GM21526 (cell line): ENCODE measurements around the gene SLC4A11.

Source experiments
- ATAC-seq: cut with Tn5 transposase; IDR thresholded peaks from one replicate; pipeline ENCODE4 v1.9.1; 2021; ENCODE audit warnings: moderate library complexity; ENCODE audit not compliant: unreplicated experiment, low FRiP score

The SLC4A11 gene

GRCh38 chr20:3247638-3248037 is 8.6 kb upstream of the SLC4A11 start:
- ATAC-seq = no peak

GRCh38 chr20:3246682-3247081 is 7.7 kb upstream of the SLC4A11 start:
- ATAC-seq = no peak

- ATAC-seq = no peak
These were observed 6.7 kb upstream of the SLC4A11 start for GRCh38 chr20:3245711-3246110.

- no peak for ATAC-seq
These were observed 6.2 kb upstream of the SLC4A11 start for GRCh38 chr20:3245156-3245555.

- ATAC-seq = no peak
These were observed 5.6 kb upstream of the SLC4A11 start for GRCh38 chr20:3244613-3245012.

GRCh38 chr20:3243718-3244358 is 4.8 kb upstream of the SLC4A11 start:
- ATAC-seq = no peak

GRCh38 chr20:3242172-3242692 is 3.2 kb upstream of the SLC4A11 start:
- ATAC-seq = no peak

GRCh38 chr20:3240776-3241363 is 1.9 kb upstream of the SLC4A11 start:
- ATAC-seq = no peak

- ATAC-seq = no peak
These were observed 1.1 kb upstream of the SLC4A11 start for GRCh38 chr20:3239867-3240775.

- no peak for ATAC-seq
These were observed 369 bp downstream of the SLC4A11 start for GRCh38 chr20:3238616-3239025.

GRCh38 chr20:3237958-3238615 is 903 bp downstream of the SLC4A11 start:
- no peak for ATAC-seq

- ATAC-seq = no peak
These were observed 1.7 kb downstream of the SLC4A11 start for GRCh38 chr20:3237011-3237957.

- ATAC-seq = no peak
These were observed 3.2 kb downstream of the SLC4A11 start for GRCh38 chr20:3235666-3236324.

GRCh38 chr20:3233991-3234498 is 4.9 kb downstream of the SLC4A11 start:
- no peak for ATAC-seq

GRCh38 chr20:3233131-3233990 is 5.6 kb downstream of the SLC4A11 start:
- ATAC-seq = no peak

GRCh38 chr20:3231889-3232588 is 7.0 kb downstream of the SLC4A11 start:
- ATAC-seq = no peak

GRCh38 chr20:3231116-3231515 is 7.9 kb downstream of the SLC4A11 start:
- no peak for ATAC-seq
